ENCODE results near the gene RPS16. TPM values are rescaled to one million over a fixed set of nuclear protein-coding genes. Genes with fewer than 3 reads are reported as not detected.

The RPS16 gene
- total and polyA plus RNA-seq, 9 of the 15 experiments (the other 6 are each of a cell fraction or from before 2014, with no cell fraction given), result 82.6 to 3,671 (median 2,204) TPM

DNA sequence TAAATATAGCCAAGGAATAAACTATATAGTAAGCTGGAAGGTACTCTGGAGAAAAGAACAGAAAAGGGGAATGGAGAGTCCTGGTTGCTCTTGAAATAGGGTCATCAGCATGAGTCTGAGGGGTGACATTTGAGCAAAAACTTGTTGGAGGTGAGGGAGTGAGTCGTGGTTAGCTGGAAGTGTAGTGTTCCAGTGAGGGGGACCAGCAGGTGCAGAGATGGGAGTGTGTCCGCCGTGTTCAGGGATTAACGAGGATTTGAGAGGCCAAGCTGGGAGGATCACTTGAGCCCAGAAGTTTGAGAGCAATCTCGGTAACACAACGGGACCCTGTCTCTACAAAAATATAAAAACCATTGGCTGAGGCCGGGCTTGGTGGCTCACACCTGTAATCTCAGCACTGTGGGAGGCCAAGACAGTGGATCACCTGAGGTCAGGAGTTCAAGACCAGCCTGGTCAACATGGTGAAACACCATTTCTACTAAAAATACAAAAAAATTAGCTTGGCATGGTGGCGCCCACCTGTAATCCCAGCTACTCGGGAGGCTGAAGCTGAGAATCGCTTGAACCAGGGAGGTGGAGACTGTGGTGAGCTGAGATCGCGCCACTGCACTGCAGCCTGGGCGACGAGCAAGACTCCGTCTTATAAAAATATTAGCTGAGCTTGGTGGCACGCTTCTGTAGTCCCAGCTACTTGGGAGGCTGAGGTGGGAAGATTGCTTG, 10.8 kb upstream of the RPS16 start:
- CTCF ChIA-PET (ENCODE audit: low intra/inter-chr PET ratio), result no interaction called here
- FAIRE-seq, result no peak

More for the DNA sequence above, 10.8 kb upstream of the RPS16 start:
- Histone ChIP-seq H3K9me3 (replicated peaks; ENCODE audit: control insufficient read depth, insufficient read depth, low read depth, low read length) (no peaks in the 10 kb centered on the region), H3K4me2 (ENCODE audit: insufficient read depth, low read length) (peak overlapping the region; percentile 90), H3K27ac (ENCODE audit: extremely low read depth, low read depth, low read length) (peak overlapping the region; percentile 72), H2AFZ (ENCODE audit: low read depth, low read length) (no peak overlapping the region), H3K9me1 (ENCODE audit: control insufficient read depth, insufficient read depth, low read length) (no peaks in the 10 kb centered on the region), H3K36me3 (ENCODE audit: control insufficient read depth, insufficient read depth, low read length) (peaks cover 32% of the 10 kb centered on the region; the same call in 2 of the 3 replicates), H3K27me3 (ENCODE audit: control insufficient read depth in 2 of 2, insufficient read depth in 2 of 2, low read length in 2 of 2) (no peaks in the 10 kb centered on the region), H4K20me1 (replicated peaks; ENCODE audit: control insufficient read depth, insufficient read depth, low read length) (peaks cover 4% of the 10 kb centered on the region; the same call in 1 of the 2 replicates), H3K4me1 (replicated peaks in 1 of 2; ENCODE audit: control insufficient read depth in 2 of 2, insufficient read depth in 2 of 2, low read length in 2 of 2) (peaks cover 2 to 22% of the 10 kb centered on the region in 2 experiments; a peak in 3 of 5 replicates), H3K79me2 (ENCODE audit: control insufficient read depth, insufficient read depth, low read length) (peaks cover 71% of the 10 kb centered on the region), H3K9ac (ENCODE audit: insufficient read depth in 1 of 2, low read depth in 2 of 2, low read length in 2 of 2) (peak overlapping the region; percentile 89 to 99), H3K4me3 (peak overlapping the region; percentile 71)
- intact Hi-C loops (cut with micrococcal nuclease) (loop anchor here (5.0 kb wide), 1 partner anchor 36 kb away; the partner anchor contains the start of gene TIMM50), in situ Hi-C loops (cut with MboI) (no loop called here)
- no TSS peak for BruUV-seq (replicated peaks)
- POLR2A ChIA-PET, result interaction anchor here (0.6 to 1.5 kb wide), 4 partner anchors 11 to 55 kb away, joined by 3 to 8 read pairs (median 3); partner anchors contain the start of genes MED29, PAF1, RPS16 and TIMM50
- DNase-seq (ENCODE audit: extremely low read depth in 1 of 4, low spot score in 3 of 4), result no peak
- no peak for ATAC-seq
- 75% methylated on average over 15 of the region's 16 CpGs for WGBS (ENCODE audit: insufficient coverage, low coverage, missing lambda C conversion rate)
- TF ChIP-seq LARP7 (IDR thresholded peaks at IDR 0.05) (no peak), RBFOX2 (IDR thresholded peaks at IDR 0.05; ENCODE audit: low read depth, low read length) (0 out of 2 replicates have a peak, but pooled peaks have one; percentile 35)

All from K562 (cell line).